GM19397 (cell line): ENCODE measurements around the gene CLN6.
"Not testable (repeated sequence)": the region's sequence is repeated elsewhere in the genome, so short reads cannot be mapped to it uniquely, and the experiment has no call there.

ENCODE experiments used
- ATAC-seq: cut with Tn5 transposase; IDR thresholded peaks from one replicate; pipeline ENCODE4 v1.9.1; 2021; ENCODE audit warnings: mild to moderate bottlenecking, moderate library complexity; ENCODE audit not compliant: unreplicated experiment

CLN6 gene

DNA sequence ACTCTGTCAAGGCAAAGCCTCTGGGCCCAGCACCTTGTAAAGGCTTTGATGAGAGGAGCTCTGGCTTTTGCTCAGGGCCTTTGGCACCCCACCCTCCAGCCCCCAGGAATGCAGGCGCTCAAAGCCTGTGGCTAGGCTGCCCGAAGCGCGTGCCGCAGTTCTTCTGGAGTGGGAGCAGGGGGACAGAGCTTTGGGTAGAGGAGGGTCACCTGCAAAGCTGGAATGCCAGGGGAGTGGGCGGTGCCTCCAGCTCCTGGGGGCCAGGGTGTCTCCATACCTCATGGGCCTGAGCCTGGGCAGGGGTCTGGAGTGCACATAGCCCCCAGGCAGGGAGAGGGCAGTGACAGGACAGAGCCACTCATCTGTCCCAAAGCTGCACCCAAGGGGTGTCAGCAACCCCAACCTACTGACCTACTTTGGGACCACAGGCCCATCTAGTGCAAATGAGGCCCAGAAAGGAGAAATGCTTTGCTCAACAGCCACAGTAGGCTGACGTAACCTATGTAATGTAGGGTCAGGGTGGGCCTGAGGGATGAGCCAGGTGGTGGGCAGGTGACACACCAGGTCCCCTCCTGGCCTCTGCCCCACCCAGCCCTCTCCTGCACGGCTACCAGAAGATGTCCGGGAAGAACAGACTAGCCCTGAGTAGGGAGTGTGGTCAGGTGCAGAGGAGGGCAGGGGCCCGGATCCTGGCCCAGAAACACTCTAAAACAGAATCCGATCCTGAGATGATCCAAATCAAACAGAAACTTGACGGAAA, 22.2 kb downstream of the CLN6 start:
- no peak for ATAC-seq

DNA sequence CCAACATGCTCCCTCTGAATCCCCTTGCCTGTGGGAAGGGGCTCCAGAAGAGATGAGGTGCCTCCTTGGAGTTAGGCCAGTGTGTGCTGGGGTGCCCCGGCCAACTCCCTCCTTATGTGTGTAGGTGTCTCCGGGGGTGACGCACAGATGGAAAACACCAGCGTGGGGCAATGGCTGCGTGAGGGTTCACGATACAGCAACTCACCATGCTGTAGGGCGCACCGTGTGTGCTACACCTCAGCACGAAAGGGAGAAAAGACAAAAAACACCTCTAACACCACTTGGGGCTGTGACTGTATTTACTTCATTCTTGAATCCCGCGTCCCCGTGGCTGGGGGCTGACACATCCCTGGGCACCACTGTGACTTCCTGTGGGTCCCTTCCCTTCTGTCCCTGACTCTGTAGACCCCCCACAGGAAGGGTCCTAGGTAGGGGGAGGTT, 22.8 kb downstream of the CLN6 start:
- no peak for ATAC-seq

DNA sequence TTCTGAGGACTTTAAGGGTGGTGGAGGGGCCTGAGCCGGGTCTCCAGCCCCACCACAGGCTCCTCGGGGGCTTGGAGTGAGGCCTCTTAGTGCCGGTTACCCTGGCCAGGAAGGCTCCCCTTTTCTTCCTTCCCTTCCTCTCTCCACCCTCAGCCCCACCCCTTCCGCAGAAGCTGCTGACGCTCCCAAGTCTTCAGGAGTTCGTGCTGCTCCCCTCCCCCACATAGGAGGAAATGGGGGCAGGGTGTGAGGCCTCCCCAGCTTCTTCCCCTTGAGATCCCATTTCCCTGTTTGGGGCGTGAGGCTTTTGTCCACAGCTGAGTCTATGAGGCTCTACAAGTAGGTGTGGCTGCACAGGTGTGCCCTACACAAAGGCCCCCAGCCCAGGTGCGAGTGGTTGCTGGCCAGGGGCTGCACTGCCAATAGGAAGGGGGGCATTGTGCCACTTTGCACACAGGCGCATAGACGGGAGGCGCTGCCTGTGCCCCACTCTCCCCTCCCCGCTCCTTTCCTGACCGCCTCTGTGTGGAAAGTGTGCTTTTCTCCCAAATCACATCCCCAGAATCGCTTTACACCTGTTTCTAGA, 23.5 kb downstream of the CLN6 start:
- no peak for ATAC-seq

DNA sequence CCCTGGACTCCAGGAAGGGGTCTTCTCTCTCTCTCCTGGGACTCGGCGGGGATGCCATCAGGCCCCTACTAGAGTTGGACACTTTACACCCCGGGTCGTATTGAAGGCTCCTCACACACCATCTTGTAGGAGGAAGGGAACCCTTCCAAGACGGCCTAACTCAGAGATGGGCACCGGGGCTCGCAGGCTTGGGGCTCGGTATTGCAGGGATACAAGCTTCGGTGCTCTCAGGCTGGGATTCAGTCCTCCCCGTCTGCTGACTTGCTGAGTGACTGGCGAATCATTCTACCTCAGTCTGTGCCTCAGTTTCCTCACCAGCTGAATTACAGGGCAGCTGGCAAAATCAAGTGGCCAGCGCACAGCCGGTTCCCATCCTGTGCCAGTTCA, 24.0 kb downstream of the CLN6 start:
- ATAC-seq: no peak

DNA sequence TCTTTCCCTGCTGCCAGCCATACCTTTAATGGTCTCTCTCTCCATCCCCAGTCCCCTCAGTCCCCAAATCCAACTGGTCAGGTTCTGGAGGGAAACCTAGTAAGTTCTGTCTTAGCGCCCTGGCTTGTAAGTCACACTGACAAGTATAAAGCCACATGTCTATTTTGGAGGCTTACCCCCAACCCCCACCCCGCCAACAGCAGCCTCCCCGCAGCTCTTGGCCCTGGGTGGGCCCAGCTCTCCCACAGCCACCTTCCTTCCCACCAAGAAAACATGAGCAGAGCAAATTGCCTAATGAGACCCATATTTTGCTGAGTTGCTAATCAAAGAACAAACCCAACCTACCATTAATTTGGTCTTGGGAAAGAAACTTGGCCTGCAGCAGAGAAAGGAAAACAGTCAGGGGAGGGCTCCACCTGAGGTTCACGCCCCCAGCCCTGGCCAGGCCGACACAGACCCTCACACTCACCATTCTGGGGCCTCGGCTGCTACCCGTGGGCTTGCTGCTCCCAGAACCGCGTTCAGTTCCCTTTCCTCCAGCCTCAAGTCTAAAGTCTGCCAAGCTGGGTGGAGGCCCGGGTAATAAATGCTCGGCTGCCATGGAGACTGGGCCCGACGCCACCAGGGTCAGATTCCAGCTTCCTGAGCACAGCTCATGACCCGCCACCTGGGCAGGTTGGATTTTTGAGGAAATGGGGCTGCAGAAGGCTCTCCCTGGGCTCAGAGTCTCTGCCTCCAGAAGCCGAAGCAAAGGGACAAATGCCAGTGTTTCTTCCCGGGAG, 24.6 kb downstream of the CLN6 start, which contains the start of gene CALML4:
CALML4 (minus strand) TSS at position 557 of the 782 bp plus-strand sequence; CDS start at position 472, 85 bp downstream.
- no peak for ATAC-seq

DNA sequence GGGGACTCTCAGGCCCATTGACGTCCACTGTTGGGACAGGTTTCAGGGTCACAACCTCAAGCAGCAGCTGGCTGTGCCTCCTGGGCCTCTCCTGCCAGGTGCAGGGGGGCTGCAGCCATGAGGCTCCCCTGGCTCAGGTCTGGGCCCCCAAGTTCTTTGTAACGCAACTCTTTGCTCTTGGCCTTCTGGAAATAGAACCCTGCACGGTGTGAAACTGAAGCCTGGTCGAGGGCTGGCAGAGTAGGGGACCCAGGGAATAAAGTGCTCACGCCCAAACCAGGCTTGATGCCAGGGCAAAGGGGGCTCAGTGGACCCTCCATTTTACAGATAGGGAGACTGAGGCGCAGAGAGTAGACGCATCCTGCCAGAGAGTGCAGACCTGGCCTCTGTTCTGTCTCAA, 25.2 kb downstream of the CLN6 start:
- no peak for ATAC-seq

DNA sequence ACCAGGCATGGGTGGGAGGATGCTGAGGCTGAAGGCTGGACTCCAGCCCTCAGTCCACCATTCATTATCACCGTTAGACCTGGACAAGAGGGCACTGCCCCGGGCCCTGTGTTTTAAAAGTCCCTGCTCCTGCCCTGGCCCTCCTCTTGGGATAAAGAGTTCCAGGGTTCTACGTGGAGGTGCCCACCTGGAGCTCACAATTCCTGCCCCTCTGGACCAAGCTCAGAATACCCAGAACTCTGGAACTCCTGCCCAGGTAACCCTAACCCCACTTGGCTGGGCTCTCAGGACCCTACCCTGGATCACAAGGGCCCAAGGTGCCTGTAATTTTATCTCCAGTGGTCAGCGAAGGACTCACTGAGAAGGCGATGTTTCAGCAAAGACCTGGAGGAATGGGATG, 25.6 kb downstream of the CLN6 start:
- no peak for ATAC-seq

DNA sequence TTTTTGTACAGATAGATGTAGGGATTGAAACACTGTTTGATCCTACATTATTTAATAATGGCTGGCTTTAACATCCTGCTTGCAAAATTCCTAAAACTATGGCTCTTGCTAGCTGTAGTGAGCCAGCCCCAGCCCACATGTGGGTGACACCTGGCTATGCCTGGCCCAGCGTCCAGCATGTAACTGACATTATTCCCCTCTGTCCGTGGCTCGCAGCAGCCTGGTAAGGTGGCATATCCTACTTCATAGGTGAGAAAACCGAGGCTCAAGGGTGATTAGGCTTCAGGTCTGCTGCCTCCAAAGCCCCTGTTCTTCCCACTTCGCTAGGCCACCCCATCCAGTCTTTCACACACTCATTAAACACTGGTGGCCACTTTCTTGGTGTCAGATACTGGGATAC, 26.0 kb downstream of the CLN6 start:
- no peak for ATAC-seq

DNA sequence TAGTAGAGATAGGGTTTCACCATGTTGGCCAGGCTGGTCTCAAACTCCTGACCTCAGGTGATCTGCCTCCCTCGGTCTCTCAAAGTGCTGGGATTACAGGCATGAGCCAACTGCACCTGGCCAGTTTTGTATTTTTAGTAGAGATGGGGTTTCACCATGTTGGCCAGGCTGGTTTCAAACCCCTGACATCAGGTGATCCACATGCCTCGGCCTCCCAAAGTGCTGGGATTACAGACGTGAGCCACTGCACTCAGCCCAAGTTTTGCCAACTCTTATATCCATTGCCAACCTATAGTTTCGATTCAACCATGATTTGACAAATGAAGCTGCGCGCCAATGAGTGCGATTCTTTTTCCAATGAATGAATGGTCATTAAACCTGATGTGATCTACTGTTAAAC, 26.5 kb downstream of the CLN6 start:
- not testable (repeated sequence) for ATAC-seq

DNA sequence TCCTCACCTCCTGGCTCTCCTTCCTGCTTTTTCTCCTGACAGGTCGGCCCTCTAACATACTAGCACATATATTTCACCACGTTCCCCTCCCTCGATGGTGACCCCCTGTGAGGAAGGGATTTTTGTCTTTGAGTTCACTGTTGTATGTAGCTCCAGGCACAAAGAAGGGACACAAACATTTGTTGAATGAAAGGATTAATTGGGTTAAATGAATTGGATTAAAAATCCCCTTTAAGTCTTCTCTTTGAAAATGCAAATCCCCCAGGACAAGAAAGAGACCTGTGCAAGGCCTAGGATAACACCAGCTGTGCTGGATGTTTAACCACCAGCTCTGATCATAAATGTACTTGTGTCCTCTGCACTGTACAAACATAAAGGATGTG, 27.7 kb downstream of the CLN6 start:
- ATAC-seq: no peak

DNA sequence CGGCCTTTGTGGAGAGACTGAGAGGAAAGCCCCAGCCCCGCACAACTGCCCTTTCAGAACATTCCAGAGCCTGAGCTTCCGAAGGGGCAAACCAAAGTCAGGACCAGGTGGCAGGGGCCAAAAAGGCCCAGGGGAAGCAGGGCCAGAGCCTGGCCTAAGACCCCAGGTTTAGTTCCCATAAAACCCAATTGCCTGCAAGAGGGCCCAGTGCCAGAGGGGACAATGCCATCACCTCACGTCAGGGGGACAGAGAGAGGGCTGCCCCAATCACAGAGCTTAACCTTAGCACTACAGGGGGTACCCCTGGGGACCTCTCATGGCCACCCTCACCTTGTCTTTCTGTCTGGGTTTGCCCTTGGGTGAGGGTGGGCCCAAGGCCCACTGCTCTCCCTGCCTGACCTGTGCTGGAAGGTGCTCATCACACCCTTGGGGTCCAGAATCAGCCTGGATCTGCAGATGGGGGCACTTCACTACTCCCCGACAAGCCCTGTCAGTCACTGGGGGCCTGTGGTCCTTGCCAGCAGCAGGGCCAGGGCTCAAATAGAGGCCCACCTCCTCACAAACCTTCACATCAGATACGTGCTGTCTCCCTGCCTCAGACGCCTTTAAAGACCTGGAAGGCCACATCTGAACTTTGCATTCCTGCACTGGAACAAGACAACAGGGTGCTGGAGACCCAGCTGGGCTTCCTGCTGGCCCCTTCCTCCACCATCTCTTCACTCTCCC, 28.2 kb downstream of the CLN6 start:
- no peak for ATAC-seq

DNA sequence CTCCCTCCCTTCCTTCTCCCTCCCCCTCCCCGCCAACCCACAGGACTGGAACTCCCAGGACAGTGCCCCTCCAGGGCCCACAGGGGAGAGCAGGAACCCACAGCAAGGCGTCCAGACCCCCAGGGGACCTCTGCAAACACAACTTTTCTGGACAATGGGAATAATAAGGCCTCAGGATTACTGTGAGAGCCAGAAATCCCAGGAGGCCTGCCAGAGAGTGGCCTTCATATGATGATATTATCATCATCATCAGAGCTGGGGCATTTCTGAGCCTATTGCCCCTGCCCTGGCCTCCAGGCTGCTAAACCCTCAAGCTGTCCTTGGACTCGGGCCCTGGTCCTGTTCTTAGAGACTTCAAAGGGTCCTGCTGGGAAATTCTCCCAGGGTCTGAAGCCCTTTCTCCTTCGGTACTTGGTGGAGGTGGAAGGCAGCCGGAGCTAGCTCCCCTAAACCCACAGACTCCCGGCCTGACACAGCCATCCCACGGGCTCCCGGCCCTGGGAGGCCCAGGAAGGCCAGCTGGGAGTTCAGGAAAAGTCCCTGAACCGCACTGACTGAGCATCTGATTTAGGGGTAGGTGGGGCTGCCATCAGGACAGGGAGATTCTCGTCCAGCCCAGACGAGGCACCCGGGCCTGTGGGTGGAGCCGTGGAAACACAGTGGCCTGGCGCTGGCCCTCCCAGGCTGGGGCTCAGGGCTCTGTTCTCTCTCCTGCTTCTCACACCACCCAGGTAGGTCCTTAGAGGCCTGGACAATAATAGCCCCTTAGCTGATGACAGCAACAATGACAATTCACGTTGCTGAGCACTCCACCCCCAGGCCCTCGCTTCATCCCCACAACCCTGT, 29.3 kb downstream of the CLN6 start:
- ATAC-seq: no peak

DNA sequence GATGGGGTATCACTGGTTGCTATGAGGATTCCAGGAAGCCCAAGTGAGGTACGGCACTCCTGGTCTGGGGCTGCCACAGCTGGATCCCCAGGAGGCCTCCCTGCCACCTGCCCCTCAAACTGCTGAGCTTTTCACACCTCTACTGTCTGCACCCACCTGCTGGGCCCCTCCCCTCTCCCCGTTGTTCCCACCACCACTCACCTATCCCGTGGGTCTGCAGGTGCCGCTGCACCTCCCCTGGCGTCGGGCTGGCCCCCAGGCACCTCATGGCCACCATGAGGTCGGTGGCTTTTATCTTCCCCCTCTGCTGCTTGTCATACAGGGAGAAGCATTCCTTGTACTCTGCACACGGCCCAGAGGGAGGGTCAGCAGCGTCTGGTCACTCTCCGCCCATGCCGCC, 30.2 kb downstream of the CLN6 start:
- ATAC-seq: no peak

DNA sequence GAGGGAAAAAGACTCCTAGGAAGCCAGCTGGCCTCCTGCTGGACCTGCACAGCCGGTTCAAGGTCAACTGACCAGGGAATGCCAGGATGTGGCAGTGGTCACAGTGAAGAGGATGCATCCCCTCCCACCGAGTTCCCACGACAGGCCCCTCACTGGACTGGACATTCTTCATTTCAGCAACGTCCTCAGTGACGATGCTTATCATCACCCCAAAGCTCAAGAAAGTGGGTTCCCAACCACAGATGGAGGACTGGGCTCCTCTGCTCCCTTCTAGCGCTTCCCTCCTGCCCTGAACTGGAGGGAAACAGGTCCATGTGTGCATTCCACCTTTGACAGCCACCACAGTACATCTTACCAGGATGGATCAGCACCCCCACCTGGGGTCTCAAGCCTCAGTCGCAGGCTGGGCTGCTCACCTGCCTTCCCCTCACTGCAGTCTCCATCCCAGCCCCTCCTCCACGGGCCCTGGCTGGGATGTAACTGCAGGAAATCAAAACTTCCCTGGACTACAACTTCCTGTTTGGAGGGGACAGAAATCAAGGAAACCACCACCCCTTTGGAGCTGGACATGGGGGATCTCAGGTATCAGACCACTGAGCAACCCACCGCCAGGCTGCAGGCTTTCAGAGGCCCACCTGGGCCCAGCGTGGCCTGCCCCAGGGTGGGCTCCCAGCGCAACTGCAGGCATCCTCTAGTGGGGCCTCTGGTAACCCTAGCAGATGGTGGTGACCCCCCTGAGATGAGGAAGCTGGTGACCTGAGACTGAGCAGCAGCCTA, 31.7 kb downstream of the CLN6 start:
- no peak for ATAC-seq

DNA sequence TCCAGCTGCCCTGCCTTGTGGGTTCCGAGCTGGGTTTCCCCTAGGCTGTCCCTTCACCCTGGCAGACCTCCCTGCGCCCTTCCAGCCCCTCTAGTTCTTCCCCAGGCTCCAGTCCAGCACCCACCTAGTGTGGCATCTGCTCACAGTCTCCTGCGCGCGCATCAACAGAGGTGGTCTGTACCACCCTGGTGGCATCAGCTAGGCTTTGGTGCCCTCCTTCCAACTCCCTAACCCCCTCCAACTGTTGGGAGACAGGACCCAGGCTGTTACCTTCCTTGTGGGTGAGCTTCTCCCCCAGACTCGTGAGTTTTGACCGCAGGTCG, 32.4 kb downstream of the CLN6 start:
- no peak for ATAC-seq

DNA sequence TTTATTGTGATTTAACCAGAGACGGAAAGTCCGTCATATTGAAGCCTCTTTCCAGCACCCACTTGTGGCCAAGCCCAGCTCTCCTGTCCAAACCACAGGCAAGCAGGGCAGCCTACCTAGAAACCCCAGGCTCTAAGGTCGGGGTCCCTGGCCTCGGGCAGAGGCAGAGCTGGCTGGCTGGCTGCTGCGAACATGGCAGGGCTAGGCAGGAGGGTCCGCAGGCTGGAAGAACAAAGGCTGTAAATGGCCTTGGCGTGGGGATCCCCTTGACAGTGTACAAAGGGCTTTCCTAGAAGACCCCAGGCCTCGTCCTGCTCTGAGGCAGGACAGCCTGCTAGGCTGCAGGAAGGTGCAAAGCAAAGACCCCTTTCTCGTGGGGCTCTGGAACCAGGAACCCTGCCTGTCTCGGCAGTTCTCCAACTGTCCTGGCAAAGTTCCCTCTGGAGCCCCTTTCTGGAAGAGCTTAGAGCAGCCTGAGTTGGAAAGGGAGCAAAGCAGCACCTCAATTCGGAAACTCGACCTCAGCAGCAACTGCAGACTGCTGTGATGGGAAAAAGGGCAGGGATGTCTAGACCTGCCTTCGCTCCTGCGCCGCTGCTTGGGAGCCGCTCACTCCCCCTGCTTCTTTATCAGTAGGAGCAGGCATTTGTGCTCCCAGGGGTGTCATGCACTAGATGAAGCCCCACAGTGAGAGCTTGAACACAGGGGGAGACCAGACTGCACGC, 32.9 kb downstream of the CLN6 start:
- no peak for ATAC-seq

DNA sequence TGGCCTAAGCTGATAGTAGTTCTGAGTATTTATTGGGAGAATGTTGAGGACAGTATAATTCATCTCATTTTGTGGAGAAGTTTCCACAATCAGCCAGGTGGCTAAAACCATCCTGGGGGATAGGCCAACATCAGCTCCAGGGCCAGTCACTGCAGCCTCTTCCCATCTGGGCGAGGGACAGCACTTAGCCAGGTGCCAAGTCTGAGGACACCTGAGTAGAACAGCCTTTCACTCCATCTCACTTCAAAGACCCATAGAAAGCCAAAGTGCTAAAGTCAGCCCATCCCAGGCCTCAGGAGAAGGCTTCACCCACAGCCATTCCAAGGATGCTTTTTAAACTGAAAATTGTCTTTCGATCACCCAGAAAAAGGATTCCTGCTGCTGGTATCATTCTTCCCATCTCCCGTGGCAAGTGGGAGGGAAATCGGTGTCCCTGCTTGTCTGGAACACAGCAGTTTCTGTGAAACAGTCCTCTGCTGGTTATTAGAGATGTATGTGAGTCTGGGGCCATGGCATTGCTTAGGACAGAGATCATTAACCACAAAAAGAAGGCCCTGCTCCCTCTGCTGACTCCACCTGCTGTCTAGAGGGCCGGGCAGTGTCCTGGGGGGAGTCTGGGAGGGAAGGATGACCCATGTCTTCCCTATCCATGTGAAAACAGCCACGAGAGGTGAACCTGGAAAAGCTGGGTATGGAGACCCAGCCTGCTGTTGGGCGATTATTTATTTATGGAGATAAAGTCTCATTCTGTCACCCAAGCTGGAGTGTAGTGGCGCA, 34.0 kb downstream of the CLN6 start:
- ATAC-seq: no peak

DNA sequence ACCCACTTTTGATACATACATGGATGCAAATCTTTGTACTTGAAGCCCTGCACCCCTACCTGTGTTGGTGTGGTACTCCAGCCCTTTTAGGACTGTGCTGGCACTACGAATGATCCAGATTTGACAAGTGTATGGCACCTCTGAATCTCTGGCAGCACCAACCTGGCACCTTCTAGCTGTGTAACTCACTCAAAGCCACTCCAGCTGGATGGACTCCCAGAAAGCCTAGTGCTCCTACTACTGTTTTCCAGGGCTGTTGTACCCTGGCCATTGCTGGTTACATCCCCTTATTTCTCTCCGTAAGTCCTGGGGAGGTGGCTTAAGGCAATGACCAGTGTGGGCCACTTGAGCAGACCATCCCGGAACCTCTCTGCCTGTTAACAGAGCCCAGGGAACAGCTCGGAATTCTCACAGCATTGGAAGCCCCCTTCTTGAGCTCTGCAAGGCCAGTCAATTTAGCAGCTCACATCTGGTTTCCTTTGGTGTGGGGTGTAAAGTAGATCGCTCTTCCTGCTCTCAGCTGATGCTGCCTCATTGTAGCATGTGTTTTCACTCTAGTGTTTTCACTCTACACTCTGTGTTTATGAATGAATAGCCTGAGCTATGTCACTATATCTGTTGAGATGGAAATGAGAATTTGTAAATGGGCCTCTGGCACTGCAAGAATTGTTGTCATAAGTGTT, 36.6 kb downstream of the CLN6 start:
- no peak for ATAC-seq
